Measurements from ENCODE around the gene PCDHGB2.

- TF ChIP-seq POLR2A (IDR thresholded peaks at IDR 0.05; ENCODE audit: control extremely low read depth in 1 of 2, low read depth in 2 of 2, low read length in 2 of 2) (no peak), EP300 (IDR thresholded peaks at IDR 0.05; ENCODE audit: borderline replicate concordance in 1 of 2, low read depth in 2 of 2, low read length in 2 of 2) (no peak), SIN3A (conservative IDR thresholded peaks at IDR 0.05 in 1 of 2, IDR thresholded peaks at IDR 0.05 in 1 of 2; ENCODE audit: low read depth in 1 of 2, low read length in 2 of 2) (no peak), CREB1 (IDR thresholded peaks at IDR 0.05) (no peak), CTCF (IDR thresholded peaks at IDR 0.05; ENCODE audit: control extremely low read depth in 1 of 3, insufficient read depth in 1 of 3, low read depth in 1 of 3, low read length in 3 of 3) (no peak), ATF3 (IDR thresholded peaks at IDR 0.05; ENCODE audit: insufficient read depth, low read depth, low read length) (no peak), POLR2AphosphoS5 (IDR thresholded peaks at IDR 0.05; ENCODE audit: low read depth, low read length) (no peak)
These were observed 4.3 kb downstream of the PCDHGB2 start, which contains the start of gene PCDHGA5 for GRCh38 chr5:141363952-141364660.

All from H1 (cell line).